SK-N-DZ (cell line): ENCODE data around the gene DBX2. TPM values are rescaled to one million over a fixed set of nuclear protein-coding genes. Genes with fewer than 3 reads are reported as not detected.
A peak's percentile ranks its signal among the peaks of the same experiment; 100 is the strongest.
"Not testable (repeated sequence)": the region's sequence is repeated elsewhere in the genome, so short reads cannot be mapped to it uniquely, and the experiment has no call there.

Experiments
- DNase-seq: peaks from one replicate; pipeline ENCODE4 v3.0.0-alpha.2; 2015; ENCODE audit warnings: low spot score
- polyA plus RNA-seq, 2 experiments: library from polyadenylated mRNA; depleted of rRNA; stranded (reverse); fragments of >200 nt; gene quantifications; 2 replicates each; pipeline ENCODE4 v1.2.3, GENCODE V29; 2014

The DBX2 gene
- polyA plus RNA-seq (2014; cell fraction: cytosol; rRNA removed), result not detected in 2 replicates
- polyA plus RNA-seq (2014; cell fraction: nucleus; rRNA removed), result not detected in 2 replicates

GRCh38 chr12:45050751-45051571 is at the start of gene DBX2:
DBX2 (minus strand) TSS chr12:45051099; CDS start chr12:45050927, 172 bp downstream.
- peak; percentile 25 for DNase-seq

- DNase-seq, result no peak
These were observed 47.9 kb upstream of the DBX2 start for GRCh38 chr12:45098766-45099165.

GRCh38 chr12:45095417-45095816 is 44.5 kb upstream of the DBX2 start:
- DNase-seq, result not testable (repeated sequence)

GRCh38 chr12:45093051-45093450 is 42.2 kb upstream of the DBX2 start:
- DNase-seq, result no peak

GRCh38 chr12:45089411-45090075 is 38.6 kb upstream of the DBX2 start:
- DNase-seq, result no peak

GRCh38 chr12:45088608-45089007 is 37.7 kb upstream of the DBX2 start:
- DNase-seq, result no peak

- not testable (repeated sequence) for DNase-seq
These were observed 33.3 kb upstream of the DBX2 start for GRCh38 chr12:45084248-45084647.

GRCh38 chr12:45077251-45077650 is 26.4 kb upstream of the DBX2 start:
- DNase-seq, result no peak

GRCh38 chr12:45076417-45077026 is 25.6 kb upstream of the DBX2 start:
- DNase-seq, result no peak

- DNase-seq, result no peak
These were observed 24.8 kb upstream of the DBX2 start for GRCh38 chr12:45075587-45076282.

GRCh38 chr12:45065125-45065626 is 14.3 kb upstream of the DBX2 start:
- no peak for DNase-seq

- DNase-seq, result no peak
These were observed 10.1 kb upstream of the DBX2 start for GRCh38 chr12:45060976-45061375.

- DNase-seq, result peak; percentile 10
These were observed 750 bp upstream of the DBX2 start for GRCh38 chr12:45051572-45052125.

- no peak for DNase-seq
These were observed 768 bp downstream of the DBX2 start for GRCh38 chr12:45049912-45050750.

GRCh38 chr12:45042599-45042998 is 8.3 kb downstream of the DBX2 start:
- DNase-seq, result no peak

- DNase-seq, result no peak
These were observed 9.9 kb downstream of the DBX2 start for GRCh38 chr12:45040977-45041376.

- DNase-seq, result no peak
These were observed 11.1 kb downstream of the DBX2 start for GRCh38 chr12:45039757-45040156.

GRCh38 chr12:45034861-45035265 is 16.0 kb downstream of the DBX2 start:
- no peak for DNase-seq

GRCh38 chr12:45017916-45018315 is 33.0 kb downstream of the DBX2 start:
- DNase-seq, result no peak

- no peak for DNase-seq
These were observed 36.5 kb downstream of the DBX2 start for GRCh38 chr12:45014396-45014795.
